ENCODE data around the gene QPRT. TPM values are rescaled to one million over a fixed set of nuclear protein-coding genes. Genes with fewer than 3 reads are reported as not detected.
"Not testable (repeated sequence)": the region's sequence is repeated elsewhere in the genome, so short reads cannot be mapped to it uniquely, and the experiment has no call there.

QPRT gene
- total RNA-seq, 2 donors from 2014 or later, result 8.3 to 11.1 TPM

DNA sequence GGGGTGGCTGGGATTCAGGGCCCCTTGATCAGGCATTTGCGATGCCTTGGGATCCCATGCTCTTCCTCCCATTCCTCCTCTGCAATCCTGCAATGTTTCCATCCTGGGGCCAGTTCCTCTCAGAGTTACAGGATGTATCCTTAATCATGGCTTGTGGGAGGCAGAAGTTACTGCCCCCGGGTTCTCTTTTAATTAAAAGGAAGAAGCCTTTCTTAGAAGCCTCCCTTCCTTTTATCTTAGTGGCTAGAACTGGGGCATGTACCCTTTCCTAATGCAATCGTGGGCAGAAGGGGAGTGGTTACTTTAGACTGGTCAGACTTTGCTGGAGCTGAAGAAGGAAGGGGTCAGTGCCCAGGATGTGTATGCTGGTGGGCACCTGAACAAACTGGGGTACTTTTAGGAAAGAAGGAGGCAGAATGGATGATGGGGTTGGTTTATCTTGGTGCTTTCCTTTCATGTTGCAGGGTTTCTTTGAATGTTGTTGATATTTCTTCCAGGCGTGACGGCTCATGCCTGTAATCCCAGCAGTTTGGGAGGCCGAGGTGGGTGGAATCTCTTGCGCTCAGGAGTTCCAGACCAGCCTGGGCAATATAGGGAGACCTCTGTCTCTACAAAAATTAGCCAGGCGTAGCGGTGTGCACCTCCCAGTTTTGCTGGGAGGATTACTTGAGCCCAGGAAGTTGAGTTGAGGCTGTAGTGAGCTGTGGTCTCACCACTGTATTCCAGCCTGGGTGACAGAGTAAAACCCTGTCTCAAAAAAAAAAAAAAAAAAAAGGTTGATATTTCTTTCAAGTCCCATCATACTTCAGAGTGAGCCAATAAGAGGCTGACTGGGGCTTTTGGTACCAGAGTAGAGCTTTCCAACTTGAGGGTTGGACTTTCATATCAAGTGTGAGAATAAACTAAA lies 29.1 kb upstream of the QPRT start:
- no peaks in the 10 kb centered on the region for H3K36me3 ChIP-seq
- 53% methylated on average over 9 of the region's 9 CpGs for WGBS
- no peaks in the 10 kb centered on the region for H3K4me1 ChIP-seq (replicated peaks)
- H3K27ac ChIP-seq, result no peak overlapping the region
- intact Hi-C loops (cut with DNase I), result no loop called here
- no peaks in the 10 kb centered on the region for H3K9me3 ChIP-seq
- H3K27me3 ChIP-seq (replicated peaks; ENCODE audit: insufficient read depth), result no peaks in the 10 kb centered on the region
- TF ChIP-seq, protein P1, sequence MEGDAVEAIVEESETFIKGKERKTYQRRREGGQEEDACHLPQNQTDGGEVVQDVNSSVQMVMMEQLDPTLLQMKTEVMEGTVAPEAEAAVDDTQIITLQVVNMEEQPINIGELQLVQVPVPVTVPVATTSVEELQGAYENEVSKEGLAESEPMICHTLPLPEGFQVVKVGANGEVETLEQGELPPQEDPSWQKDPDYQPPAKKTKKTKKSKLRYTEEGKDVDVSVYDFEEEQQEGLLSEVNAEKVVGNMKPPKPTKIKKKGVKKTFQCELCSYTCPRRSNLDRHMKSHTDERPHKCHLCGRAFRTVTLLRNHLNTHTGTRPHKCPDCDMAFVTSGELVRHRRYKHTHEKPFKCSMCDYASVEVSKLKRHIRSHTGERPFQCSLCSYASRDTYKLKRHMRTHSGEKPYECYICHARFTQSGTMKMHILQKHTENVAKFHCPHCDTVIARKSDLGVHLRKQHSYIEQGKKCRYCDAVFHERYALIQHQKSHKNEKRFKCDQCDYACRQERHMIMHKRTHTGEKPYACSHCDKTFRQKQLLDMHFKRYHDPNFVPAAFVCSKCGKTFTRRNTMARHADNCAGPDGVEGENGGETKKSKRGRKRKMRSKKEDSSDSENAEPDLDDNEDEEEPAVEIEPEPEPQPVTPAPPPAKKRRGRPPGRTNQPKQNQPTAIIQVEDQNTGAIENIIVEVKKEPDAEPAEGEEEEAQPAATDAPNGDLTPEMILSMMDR (IDR thresholded peaks at IDR 0.05), result no peak
- no peak overlapping the region for H3K4me3 ChIP-seq
- no peak for DNase-seq (ENCODE audit: low spot score)

GRCh38 chr16:29650771-29651170 lies 28.2 kb upstream of the QPRT start:
- no peaks in the 10 kb centered on the region for H3K9me3 ChIP-seq
- intact Hi-C loops (cut with DNase I), result no loop called here
- no peaks in the 10 kb centered on the region for H3K36me3 ChIP-seq
- DNase-seq (ENCODE audit: low spot score), result no peak
- WGBS, result 94% methylated on average over 2 of the region's 2 CpGs
- no peaks in the 10 kb centered on the region for H3K27me3 ChIP-seq (replicated peaks; ENCODE audit: insufficient read depth)
- no peaks in the 10 kb centered on the region for H3K4me1 ChIP-seq (replicated peaks)
- TF ChIP-seq POLR2AphosphoS5 (IDR thresholded peaks at IDR 0.05) (no peak), POLR2A (IDR thresholded peaks at IDR 0.05) (no peak)
- TF ChIP-seq, protein P1 (IDR thresholded peaks at IDR 0.05), result no peak
- no peak overlapping the region for H3K27ac ChIP-seq
- H3K4me3 ChIP-seq, result no peak overlapping the region

- no peak for TF ChIP-seq POLR2A (IDR thresholded peaks at IDR 0.05)
- TF ChIP-seq, protein P1 (IDR thresholded peaks at IDR 0.05), result no peak
- TF ChIP-seq POLR2AphosphoS5 (IDR thresholded peaks at IDR 0.05), result no peak
- no peaks in the 10 kb centered on the region for H3K36me3 ChIP-seq
- DNase-seq (ENCODE audit: low spot score), result no peak
- no peak overlapping the region for H3K27ac ChIP-seq
- no peak overlapping the region for H3K4me3 ChIP-seq
- WGBS, result 85% methylated on average over 2 of the region's 2 CpGs
- no peaks in the 10 kb centered on the region for H3K4me1 ChIP-seq (replicated peaks)
- H3K27me3 ChIP-seq (replicated peaks; ENCODE audit: insufficient read depth), result no peaks in the 10 kb centered on the region
- intact Hi-C loops (cut with DNase I), result no loop called here
- H3K9me3 ChIP-seq, result no peaks in the 10 kb centered on the region
Measured at GRCh38 chr16:29651774-29652349, 27.1 kb upstream of the QPRT start.

DNA sequence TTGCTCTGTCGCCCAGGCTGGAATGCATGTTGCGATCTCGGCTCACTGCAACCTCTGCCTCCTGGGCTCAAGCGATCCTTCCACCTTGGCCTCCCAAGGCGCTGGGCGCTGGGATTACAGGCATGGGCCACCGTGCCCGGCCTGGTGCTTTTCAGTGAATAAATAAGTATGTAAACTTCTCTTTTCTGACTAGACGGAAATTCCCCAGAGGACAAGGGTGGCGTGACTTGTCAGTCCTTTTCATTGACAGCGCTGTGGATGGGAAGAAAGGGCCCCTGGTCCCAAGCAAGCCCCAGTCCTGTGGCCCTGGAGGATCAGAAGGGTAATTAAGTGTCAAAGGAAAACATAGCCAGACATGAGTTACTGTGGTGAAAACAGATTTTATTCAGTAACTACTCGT lies 25.5 kb upstream of the QPRT start:
- no peak overlapping the region for H3K4me3 ChIP-seq
- no peaks in the 10 kb centered on the region for H3K27me3 ChIP-seq (replicated peaks; ENCODE audit: insufficient read depth)
- H3K4me1 ChIP-seq (replicated peaks), result no peaks in the 10 kb centered on the region
- TF ChIP-seq POLR2A (IDR thresholded peaks at IDR 0.05) (no peak), POLR2AphosphoS5 (IDR thresholded peaks at IDR 0.05) (no peak)
- TF ChIP-seq, protein P1 (IDR thresholded peaks at IDR 0.05), result no peak
- no peaks in the 10 kb centered on the region for H3K36me3 ChIP-seq
- no peak for DNase-seq (ENCODE audit: low spot score)
- intact Hi-C loops (cut with DNase I), result no loop called here
- no peaks in the 10 kb centered on the region for H3K9me3 ChIP-seq
- no peak overlapping the region for H3K27ac ChIP-seq
- 77% methylated on average over 12 of the region's 12 CpGs for WGBS

DNA sequence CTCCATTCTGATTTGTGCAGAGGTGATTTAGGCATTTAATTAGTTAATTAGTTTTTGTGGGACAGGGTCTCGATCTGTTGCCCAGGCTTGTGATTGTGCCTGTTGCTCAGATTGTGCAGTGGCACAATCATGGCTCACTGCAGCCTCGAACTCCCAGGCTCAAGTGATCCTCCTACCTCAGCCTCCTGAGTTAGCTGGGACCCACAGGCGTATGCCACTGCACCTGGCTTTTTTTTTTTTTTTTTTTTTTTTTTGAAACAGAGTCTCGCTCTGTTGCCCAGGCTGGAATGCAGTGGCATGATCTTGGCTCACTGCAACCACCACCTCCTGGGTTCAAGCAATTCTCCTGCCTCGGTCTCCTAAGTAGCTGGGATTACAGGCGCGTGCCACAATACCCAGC lies 25.1 kb upstream of the QPRT start:
- H3K9me3 ChIP-seq; intact Hi-C loops (cut with DNase I); H3K4me3 ChIP-seq; H3K36me3 ChIP-seq; H3K27ac ChIP-seq; H3K27me3 ChIP-seq (replicated peaks; ENCODE audit: insufficient read depth); H3K4me1 ChIP-seq (replicated peaks); DNase-seq (ENCODE audit: low spot score): not testable (repeated sequence)
- 90% methylated on average over 7 of the region's 7 CpGs for WGBS
